Measurements from ENCODE around the gene SEPTIN5.

SEPTIN5 gene

DNA sequence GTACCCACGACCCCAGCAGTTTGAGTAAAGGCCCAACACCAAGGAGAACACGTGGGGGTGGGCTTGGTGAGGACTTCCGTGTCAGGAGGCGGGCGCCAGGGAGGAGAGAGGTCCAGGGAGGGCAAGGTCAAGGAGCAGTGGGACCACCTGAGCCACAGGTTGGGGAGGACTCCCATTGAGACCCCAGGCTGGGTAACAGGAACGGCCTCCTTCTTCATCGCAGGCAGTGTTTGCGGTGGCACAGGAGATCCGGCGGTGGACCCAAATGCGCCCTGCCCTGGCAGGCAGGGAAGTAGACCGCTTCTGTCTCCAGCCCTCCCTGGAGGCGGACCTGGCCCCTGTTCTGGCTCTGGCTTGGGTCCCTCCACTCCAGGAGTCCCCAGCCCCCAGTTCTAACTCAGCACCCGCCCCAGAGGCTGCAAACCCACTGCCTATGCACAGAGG lies 40.4 kb downstream of the SEPTIN5 start:
- no peak overlapping the region for H3K4me3 ChIP-seq (ENCODE audit: low read depth, low read length)
- no peak for TF ChIP-seq CTCF (IDR thresholded peaks at IDR 0.05; ENCODE audit: low read depth, low read length)
- in situ Hi-C loops (cut with HindIII; ENCODE audit: low sequenced_read_pairs), result no loop called here
- no peak for DNase-seq (ENCODE audit: low read depth, low spot score)

- no peak for DNase-seq (ENCODE audit: low read depth, low spot score)
- in situ Hi-C loops (cut with HindIII; ENCODE audit: low sequenced_read_pairs), result no loop called here
- no peak for TF ChIP-seq CTCF (IDR thresholded peaks at IDR 0.05; ENCODE audit: low read depth, low read length)
- H3K4me3 ChIP-seq (ENCODE audit: low read depth, low read length), result no peak overlapping the region
Measured at GRCh38 chr22:19755145-19755710, 40.9 kb downstream of the SEPTIN5 start.

- in situ Hi-C loops (cut with HindIII; ENCODE audit: low sequenced_read_pairs), result no loop called here
- no peak for DNase-seq (ENCODE audit: low read depth, low spot score)
- H3K4me3 ChIP-seq (ENCODE audit: low read depth, low read length), result no peak overlapping the region
Measured at GRCh38 chr22:19755722-19756287, 41.5 kb downstream of the SEPTIN5 start.

DNA sequence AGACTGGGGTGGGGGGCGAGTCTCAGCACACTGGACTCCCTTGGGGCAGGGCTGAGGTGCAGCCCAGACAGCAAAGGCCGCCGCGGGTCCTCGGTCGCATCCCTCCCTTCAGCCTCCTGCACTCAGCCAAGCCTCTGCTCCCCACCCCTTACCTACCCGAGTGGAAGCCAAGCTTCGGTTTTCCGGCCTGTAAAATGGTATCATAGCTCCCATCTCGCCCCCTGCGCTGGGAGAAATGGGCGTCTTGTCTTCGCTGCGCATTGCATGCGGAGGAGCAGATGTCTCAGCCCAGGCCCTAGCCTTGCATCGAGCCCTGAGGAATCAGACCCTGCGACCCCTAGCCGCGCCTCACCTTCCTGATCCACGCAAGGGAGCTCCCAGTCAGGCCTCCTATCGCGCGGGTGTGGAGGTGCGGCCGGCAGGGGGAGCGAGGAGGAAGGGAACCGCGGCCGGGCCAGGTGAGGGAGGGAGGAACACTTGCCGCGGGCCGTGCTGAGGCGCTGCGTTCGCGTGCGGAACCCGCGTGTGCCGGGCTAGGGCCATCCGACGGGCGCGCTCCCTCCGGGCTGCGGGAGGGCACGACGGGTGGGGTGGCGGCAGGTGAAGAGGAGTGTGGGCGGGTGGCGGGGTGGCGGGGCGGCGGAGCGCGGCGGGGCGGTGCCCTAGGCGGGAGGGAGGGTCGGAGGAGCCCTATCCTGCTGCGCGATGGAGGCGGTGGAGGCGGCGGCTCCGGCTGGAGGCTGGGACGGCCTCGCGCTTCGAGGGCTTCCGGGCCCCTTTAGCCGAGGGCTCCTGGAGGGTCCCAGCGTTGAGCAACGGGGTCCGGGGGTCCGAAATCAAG lies 42.2 kb downstream of the SEPTIN5 start:
- no peak for DNase-seq (ENCODE audit: low read depth, low spot score)
- H3K4me3 ChIP-seq (ENCODE audit: low read depth, low read length), result no peak overlapping the region
- TF ChIP-seq CTCF (IDR thresholded peaks at IDR 0.05; ENCODE audit: low read depth, low read length), result peak; percentile 50
- in situ Hi-C loops (cut with HindIII; ENCODE audit: low sequenced_read_pairs), result no loop called here

More at GRCh38 chr22:19755722-19756287, 41.5 kb downstream of the SEPTIN5 start:
- TF ChIP-seq CTCF (IDR thresholded peaks at IDR 0.05; ENCODE audit: low read depth, low read length), result no peak

GRCh38 chr22:19757140-19757984 lies 43.1 kb downstream of the SEPTIN5 start:
- in situ Hi-C loops (cut with HindIII; ENCODE audit: low sequenced_read_pairs), result no loop called here
- no peak for DNase-seq (ENCODE audit: low read depth, low spot score)
- H3K4me3 ChIP-seq (ENCODE audit: low read depth, low read length), result no peak overlapping the region
- TF ChIP-seq CTCF (IDR thresholded peaks at IDR 0.05; ENCODE audit: low read depth, low read length), result no peak
